GM19372 (cell line): ENCODE results near the gene AFAP1L2.
A peak's percentile ranks its signal among the peaks of the same experiment; 100 is the strongest.

Experiments
- ATAC-seq: cut with Tn5 transposase; IDR thresholded peaks from one replicate; pipeline ENCODE4 v1.9.1; 2021; ENCODE audit warnings: mild to moderate bottlenecking, low read depth, moderate library complexity; ENCODE audit not compliant: unreplicated experiment

Gene AFAP1L2

DNA sequence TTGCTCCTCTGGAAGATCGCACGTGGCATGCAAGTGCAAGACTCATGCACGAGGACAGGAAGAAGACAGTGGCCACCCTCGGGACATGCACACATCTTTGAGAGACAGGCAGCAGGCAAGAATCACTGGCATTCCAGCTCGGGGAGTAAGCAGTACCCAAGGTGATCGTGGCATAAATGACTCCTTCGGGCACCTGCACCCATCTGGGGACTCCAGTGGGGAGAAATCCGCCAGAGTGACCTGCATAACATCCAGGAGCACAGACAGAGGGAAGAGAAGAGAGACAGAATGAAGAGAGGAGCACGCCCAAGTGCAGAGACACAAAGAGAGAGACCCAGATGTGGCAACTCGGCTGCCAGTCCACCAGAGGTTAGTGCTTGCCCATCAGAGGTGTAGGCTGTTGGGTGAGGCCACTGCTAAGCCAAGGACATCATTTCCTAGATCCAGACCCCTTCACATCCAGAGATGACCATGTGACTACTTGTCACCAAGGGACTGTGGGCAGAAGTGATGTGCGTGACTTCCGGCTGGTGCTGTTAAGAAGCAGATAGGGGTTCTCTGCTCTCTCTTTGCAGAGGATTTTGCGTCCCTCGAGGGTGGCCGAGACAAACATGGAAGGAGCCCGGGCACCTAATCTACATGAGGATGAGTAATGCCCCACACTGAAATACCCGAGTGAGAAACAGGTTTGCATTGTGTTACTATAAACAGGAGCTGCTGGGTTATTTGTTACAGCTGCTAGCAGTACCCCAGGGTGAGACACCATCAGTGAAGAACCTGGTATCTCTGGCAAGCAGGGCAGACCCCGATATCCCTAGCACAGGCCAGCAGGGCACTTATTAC is 84.7 kb downstream of the AFAP1L2 start:
- ATAC-seq, result no peak

DNA sequence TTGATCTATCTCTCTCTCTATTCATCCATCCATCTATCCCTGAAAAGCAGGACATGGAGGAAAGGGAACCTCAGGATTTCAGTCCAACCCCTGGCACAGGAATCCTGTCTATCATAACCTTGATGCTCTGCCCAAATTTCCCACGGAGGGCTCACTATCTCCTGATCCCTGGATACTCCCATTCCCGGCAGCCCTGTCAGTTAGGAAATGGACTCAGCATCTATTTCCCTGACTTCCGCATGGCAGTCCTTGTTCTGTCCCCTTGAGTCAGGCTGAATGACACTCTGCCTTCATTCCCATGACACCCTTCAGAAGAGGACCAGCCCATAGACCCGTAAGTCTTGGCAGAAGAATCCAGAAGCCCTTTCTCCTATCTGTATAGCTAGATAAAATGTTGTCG is 87.6 kb downstream of the AFAP1L2 start:
- no peak for ATAC-seq

DNA sequence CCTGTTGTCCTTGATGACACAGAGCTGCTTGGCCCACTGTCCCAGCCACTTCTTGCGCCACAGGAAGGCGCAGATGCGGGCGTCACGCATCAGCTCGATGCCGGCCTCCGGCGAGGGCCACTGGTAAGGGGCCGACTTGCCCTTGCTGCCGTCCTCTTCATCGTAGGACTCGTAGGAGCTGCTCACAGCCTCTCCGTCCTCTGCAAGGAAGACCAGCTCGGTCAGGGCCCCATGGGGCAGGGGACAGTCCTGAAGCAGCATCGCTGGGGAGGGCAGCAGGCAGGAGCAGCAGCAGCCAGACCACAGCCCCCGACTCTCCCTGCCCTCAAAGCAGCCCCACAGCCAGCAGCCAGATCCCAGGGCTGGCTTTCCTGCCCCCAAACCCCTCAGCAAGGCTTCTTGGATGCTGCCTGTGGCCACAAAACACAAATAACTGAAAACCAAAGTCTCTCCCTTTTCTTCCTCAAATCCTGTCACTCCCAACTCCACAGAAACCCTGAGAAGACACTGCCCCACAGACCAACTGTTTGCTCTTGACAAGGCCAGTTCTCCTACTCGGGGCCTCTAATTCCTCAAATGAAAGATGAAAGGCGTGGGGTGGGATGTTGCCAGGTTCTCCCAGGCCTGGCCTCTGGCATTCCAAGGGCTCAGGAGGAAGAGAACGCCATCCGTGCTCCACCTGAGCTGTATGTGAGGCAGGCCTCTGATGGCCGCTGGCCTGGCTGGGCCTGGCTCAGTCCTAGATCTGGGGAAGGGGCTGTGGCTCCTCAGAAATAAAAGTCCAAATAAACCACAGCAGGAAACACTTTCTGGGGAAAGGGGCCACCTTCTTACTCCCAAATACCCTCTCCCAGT is 88.5 kb downstream of the AFAP1L2 start:
- no peak for ATAC-seq

DNA sequence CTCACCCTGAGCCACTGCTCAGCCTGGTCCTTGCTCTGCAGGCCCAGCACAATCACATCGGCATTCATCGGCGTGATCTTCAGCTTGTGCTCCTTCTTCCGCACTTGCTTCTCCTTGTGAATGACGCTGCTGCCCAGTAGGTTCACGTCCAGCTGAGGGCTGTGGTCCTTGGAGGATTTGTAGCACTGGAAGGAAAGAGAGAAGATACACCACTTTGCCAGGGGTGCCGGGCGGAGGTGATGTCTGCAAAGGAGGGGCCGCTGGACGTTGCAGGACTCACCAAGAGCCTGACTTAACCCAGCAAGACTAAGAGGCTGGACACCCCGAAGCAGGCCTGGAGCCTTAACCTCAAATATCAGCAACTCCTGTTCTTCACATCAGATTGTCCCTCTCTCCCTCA is 90.4 kb downstream of the AFAP1L2 start:
- ATAC-seq, result no peak

DNA sequence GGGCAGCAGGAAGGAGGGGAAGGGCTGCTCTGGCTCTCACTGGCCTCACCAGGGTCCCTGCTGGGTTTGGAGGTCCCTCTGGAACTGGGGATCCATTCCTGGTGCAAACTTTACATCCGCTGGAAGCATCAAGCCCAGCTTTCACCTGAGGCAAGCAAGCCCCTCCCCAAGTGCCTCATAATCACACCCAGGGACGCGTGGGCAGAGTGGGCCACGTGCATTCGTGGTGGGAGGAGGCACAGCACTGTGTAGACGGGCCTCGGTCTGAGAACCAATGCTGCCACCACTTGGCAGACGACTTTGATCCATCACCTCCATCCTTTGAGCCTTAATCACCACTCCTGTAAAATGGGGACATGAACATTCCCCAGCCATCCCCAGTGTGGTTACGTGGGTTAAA is 91.2 kb downstream of the AFAP1L2 start:
- no peak for ATAC-seq

DNA sequence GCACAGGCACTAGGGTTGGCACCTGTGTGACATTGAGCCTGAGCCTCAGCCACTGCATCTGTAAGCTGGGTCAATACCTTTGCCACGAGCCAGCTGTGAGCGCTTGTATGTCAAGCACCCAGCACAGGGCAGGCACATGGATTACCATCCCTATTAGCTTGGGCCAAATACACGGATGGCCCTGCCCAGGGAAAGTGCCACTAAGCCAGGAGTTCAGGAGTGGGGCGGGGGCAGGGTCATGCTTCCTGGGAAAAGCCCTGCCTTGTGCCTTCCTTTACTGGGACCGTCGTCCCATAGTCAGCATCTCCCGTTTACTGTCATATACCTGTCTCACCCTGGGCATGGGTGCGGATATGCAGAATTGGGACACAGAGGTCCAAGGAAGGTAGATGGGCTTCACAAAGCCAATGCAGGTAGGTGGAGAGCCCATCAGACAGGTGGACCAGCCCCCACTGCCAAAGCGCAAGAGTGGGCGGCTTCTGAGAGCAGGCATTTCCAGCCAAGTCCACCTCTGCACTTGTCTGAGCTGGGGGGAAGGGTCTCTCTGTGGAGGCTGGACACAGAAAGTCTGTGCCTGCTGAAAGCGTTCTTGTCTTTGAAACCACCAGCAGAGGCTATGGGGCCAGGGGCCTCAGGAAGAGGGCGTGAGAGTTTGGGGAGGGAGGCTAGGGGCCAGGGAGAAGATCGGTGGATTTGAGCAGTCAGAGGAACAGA is 92.6 kb downstream of the AFAP1L2 start:
- ATAC-seq, result no peak

DNA sequence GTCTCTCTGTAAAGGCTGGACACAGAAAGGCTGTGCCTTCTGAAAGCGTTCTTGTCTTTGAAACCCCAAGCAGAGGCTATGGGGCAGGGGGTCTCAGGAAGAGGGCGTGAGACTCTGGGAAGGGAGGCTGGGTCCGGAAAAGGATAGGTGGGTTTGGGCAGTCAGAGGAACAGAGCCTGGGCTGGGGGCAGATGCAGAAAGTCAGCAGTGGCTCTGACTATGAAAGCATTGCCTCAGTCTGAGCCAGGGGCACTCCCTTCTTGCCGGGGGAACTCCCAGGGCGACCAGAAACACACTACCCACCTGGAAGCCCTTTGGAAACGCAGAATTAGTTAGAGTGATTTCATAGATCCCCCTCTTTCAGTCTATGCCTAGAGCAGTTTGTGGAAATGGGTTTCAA is 93.3 kb downstream of the AFAP1L2 start:
- no peak for ATAC-seq

DNA sequence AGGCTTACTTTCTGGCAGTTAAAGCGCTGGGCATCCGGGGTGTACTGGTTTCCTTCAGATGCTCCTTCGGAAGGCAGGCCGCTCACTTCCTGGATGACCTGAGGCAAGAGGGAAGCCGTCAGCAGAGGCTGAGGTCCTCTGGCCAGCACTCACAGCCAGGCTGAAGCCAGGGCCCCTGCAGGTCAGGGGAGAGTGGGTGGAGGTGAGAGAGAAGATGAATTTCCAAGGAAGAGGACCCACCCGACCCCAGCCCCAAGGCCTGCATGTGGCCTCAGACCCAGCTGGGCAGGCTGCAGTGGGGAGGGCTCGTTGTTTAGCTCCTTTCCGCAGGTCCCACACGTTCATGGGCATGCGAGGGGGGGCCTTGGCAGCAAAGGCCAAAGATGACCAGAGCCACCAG is 94.0 kb downstream of the AFAP1L2 start:
- no peak for ATAC-seq

DNA sequence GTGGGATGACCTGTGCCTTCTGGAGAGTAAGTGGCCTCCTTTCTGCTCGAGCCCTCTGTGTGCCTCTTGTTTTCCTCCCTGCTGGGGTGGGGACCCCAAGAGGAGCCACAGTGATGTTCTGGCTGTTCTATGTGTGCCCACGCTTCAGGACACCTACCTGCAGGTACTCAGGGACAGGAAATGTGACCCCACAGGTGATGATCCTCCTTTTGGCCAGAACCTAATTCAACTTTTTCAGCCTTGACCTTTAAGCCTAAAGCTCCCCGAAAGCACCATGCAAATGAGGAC is 95.0 kb downstream of the AFAP1L2 start:
- no peak for ATAC-seq

DNA sequence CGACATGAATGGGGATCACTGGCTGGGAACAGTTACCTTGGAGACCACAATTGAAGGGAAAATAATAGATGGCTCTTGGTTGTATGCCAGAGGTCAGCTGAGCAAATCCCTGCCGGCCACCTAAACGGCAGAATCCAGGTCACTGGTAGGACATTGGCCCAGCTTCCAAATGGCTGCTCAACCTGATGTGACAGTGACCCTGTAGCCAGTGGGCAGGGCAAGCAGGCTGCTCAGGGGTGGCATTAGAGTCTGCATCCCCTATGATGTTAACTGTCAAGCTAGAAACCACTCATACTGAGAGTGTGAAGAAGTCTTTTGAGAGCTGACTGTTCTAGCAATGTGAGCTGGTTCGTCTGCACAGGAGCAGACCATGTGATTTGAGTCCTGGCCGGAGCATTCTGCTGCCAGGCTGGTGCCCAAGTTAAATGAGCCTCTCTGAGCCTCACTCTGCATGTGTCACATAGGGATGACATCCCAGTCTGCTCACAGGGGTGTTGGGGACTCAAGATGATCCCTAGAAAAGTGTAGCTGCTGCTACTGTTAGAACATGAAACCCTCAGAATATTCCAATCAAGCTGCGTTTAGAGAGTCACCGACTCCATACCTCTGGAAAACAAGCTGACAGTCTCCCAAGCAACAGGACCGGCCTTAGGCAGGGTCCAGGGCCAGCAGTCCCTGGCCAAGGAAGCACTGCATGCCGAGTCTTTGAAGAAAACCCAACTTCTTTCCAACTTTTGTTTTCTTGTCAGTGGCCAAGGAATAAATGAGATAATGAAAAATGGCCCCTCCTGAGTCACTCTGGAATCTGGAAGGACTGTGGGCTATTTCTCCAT is 95.6 kb downstream of the AFAP1L2 start:
- ATAC-seq, result no peak

DNA sequence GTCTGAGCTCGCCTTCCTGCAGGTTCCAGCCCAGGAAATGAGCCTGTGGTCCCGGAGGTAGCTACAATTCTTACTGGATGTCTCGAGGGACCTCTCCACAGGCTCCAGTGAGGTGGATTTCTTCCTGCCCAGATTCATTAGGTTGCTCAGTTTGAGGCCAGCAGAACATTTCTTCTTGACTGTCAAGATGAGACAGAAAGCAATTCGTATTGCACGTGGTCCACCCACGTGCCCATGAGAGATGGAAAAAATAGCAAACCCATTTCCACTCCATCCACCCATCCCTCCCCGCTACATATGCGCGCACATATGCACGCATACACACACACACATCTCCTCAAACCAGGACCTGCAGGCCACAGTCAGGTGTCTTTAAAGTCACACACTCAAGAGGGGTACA is 96.6 kb downstream of the AFAP1L2 start:
- ATAC-seq, result no peak

DNA sequence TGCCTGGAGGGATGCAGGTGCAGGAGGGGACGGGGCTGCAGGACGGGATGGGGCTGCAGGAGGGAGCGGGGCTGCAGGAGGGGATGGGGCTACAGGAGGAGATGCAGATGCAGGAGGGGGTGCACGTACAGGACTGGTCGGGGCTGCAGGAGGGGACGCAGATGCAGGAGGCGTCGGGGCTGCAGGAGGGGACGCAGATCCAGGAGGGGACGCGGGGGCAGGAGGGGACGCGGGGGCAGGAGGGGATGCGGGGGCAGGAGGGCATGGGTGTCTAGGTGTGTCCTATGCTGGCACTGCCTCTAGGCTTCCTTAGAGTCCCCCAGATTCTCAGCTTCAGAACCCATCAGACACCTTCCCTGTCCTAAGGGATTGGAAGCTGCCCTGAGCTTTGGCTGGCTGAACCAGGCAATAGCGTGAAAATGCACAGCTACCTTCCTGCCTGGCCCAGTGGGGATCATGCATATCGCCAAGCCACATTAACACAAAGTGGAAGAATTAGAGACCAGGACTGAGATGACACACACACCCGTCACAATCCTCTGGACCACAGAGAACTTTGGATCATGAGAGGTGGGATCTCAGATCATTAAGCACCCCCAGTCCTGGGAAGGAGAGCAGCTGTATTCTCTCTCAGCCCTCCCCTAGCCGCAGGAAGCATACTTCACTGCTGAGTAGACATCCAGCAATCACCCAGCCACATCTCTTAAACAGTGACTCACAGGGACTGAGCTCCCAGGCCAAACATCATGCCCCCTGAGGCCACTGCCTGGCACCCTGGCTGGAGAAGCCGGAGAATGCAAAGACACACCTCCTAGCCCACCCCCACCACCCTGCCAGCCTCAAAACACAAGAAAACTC is 98.0 kb downstream of the AFAP1L2 start:
- no peak for ATAC-seq

DNA sequence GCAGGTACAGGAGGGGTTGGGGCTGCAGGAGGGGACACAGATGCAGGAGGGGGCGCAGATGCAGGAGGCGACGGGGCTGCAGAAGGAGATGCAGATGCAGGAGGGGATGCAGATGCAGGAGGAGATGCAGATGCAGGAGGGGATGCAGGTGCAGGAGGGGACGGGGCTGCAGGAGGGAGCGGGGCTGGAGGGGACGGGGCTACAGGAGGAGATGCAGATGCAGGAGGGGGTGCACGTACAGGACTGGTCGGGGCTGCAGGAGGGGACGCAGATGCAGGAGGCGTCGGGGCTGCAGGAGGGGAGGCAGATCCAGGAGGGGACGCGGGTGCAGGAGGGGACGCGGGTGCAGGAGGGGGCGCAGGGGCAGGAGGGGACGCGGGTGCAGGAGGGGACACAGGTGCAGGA is 98.8 kb downstream of the AFAP1L2 start:
- ATAC-seq, result no peak

DNA sequence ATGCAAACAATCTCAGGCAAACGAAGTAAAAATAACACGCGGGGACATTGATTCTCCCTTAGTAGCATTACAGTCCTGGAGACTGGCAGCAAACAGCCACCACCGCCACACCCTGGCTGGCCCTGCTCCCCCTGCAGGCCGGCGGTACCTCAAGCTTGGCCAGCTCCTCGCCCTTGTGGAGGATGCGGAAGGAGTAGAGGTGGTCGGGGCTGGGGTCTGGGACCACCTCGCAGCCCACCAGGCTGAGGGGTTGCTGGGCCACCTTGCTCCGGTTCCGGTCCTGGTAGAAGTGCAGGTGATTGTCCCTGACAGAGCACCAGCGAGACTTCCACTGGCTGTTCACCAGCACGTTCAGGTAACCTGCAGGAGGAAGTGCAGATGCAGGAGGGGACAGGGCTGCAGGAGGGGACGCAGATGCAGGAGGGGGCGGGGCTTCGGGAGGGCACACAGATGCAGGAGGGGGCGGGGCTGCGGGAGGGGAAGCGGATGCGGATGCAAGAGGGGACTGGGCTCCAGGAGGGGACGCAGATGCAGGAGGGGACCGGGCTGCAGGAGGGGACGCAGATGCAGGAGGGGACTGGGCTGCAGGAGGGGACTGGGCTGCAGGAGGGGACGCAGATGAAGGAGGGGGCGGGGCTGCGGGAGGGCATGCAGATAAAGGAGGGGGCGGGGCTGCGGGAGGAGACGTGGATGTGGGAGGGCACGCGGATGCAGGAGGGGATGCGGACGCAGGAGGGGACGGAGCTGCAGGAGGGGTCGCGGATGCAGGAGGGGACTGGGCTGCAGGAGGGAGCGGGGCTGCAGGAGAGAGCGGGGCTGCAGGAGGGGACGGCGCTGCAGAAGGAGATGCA is 99.5 kb downstream of the AFAP1L2 start:
- ATAC-seq, result peak; percentile 63

DNA sequence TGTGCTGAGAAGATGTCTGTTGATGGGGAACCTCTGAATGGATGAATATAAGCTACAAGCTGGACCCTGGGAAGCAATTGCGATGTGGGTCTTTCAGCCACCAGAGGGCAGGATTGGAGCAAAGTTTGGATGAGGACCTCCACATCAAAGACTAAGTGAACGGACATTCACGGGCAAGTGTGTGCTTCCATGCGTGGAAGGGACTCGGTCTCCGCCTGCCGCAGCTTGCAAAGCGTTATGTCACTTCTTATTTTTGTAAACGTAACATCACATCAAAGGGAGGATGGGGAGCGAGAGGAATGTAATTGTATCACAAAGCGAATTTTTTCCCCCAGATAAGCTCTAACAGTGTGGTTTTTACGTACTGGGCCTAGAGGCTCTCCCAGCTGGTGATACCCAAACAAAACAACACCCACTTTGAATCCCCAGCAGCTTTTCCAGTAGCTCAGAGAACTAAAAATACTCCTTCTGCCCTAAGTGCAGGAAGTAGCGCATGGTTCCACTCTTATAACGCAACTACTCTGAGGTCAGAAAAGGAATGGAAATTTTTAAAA is 100.2 kb downstream of the AFAP1L2 start:
- peak; percentile 83 for ATAC-seq

DNA sequence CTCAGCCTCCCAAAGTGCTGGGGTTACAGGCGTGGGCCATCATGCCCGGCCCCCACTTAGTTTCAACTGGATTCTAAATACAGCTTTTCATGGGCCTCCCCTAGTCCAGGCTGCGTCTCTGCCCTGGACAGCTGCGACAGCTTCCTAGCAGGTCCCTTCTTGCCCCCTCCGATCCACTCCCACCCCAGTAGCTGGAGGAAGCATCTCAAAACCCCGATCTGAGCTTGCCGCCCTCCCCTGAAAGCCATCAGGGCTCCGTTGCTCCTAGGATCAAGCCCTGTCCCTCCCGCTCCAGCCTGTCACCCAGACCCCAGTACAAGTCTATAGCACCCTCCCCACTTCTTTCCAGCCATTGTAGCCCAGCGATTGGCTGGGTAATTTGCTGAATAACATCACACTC is 100.7 kb downstream of the AFAP1L2 start:
- peak; percentile 4 for ATAC-seq

DNA sequence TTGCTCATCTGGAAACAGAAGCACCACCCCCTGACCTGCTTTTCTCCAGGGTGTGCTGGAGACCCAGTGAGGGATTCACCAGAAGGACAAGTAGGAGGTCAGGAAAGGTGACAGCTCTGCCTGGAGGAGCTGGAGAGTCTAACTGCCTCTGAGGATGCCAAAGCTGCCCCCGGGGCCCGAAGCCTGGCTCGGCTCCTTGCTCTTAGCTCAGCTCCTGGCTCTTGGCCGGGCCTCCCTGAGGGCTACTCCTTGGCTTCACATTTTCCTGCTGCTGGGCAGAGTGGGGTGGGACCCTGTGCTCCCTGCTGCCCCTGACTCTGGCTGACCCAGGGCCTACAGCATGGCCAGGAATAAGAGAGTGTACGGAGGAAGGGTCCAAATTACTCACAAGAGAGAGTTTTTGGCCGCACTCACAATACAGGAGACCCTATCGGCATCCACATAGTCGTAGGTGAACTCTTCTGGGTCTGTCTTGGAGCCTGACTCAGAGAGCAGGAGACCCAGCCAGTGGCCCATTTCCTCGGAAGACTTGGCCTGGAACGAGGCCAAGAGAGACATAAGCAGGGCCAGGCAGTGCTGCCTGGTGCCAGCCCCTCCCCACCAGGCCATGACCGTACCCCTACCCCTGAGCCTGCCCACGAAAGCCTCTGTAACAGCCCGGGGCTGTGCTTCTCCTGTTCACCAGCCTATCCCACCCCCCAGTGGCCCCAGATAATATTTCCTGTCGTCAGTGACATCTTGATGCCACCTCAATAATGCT is 102.2 kb downstream of the AFAP1L2 start:
- no peak for ATAC-seq

DNA sequence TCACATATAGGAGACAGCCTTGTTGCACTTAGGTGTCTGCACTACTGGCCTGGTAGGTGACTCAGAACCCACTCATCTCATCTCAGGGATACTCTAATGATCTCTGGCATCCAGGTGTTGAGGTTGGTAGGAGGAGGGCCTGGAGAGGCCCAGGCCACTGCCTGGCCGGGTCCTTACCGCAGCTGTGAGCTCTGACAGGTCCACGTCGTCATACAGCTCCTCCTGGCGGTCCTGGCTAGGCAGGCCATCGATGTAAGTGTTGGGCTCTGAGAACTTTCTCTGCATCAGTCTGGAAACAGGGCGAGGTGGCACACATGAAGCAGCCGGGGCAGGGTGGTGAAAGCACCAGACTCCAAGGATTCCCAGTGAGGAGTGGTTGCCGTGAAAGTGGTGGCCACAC is 103.1 kb downstream of the AFAP1L2 start:
- no peak for ATAC-seq
